Psoas muscle (tissue), 8 donors: Measurements from ENCODE around the gene DNAH11. TPM values are rescaled to one million over a fixed set of nuclear protein-coding genes. Genes with fewer than 3 reads are reported as not detected.

Experiments
- ATAC-seq, 4 donors: fragments of 200-7000 bp; cut with Tn5 transposase; one replicate each; pipeline ENCODE4 v1.9.1; 2020; ENCODE audit warnings: moderate library complexity in 3 of 4, mild to moderate bottlenecking in 2 of 4
- DNase-seq, 2 donors: peaks; one replicate each; pipeline ENCODE4 v3.0.0-alpha.2; 2020
- H3K27ac ChIP-seq: fragments of 200-600 bp; one replicate; pipeline ENCODE4 v1.8.0; 2022
- H3K27me3 ChIP-seq, 3 donors: fragments of 200-600 bp in 1 of 3; one replicate each; pipeline versions ENCODE4 v1.6.1 to v1.8.0; 2013 to 2022; ENCODE audit warnings: low read length in 2 of 3, mild to moderate bottlenecking in 2 of 3, moderate library complexity in 1 of 3; ENCODE audit not compliant: insufficient read depth in 3 of 3
- H3K36me3 ChIP-seq, 2 donors: fragments of 200-600 bp in 1 of 2; one replicate each; pipeline versions ENCODE4 v1.6.1 to v1.8.0; 2013 to 2022; ENCODE audit warnings: low read depth in 1 of 2, mild to moderate bottlenecking in 1 of 2, moderate library complexity in 1 of 2; ENCODE audit not compliant: insufficient read depth in 1 of 2
- H3K4me1 ChIP-seq: fragments of 200-600 bp; one replicate; pipeline ENCODE4 v1.8.0; 2022
- H3K4me3 ChIP-seq: fragments of 200-600 bp; one replicate; pipeline ENCODE4 v1.8.0; 2022; ENCODE audit warnings: mild to moderate bottlenecking
- H3K9me3 ChIP-seq: fragments of 200-600 bp; one replicate; pipeline ENCODE4 v1.8.0; 2022
- WGBS, 3 donors: extraction: QIAGEN DNeasy Blood & Tissue Kit; methylation state at CpG; one replicate each; pipeline versions ENCODE4 v1.1.6 to v1.1.7; 2013; 5-methylcytosine and 5-hydroxymethylcytosine counted together
- intact Hi-C, 2 donors: fragments of 100-400 bp; cut with DNase I; formaldehyde crosslinking; loops; one replicate each; pipeline versions ENCODE4 v1.11.0 to v1.14.2; 2022
- polyA plus RNA-seq, 3 donors: library from polyadenylated mRNA; stranded (reverse); fragments of 200-250 nt; gene quantifications; one replicate each; pipeline ENCODE4 v1.2.3, GENCODE V29; 2013
- total RNA-seq, 4 donors: library from RNA; stranded (reverse); fragmentation: NEBNext Ultra II Directional in 2 of 4; extraction: Animal tissue kit (Norgen Biotek cat#: 25700) in 2 of 4; gene quantifications; one replicate each; pipeline versions ENCODE4 v1.2.1 to v1.2.4, GENCODE V29; 2021 to 2023
- TF ChIP-seq, protein P1 (sequence below): fragments of 200-600 bp; IDR thresholded peaks from one replicate; pipeline ENCODE4 v1.8.0; 2022; ENCODE audit warnings: antibody characterized with exemption
- donor health status: healthy with polysubstance abuse.
- donor health status: DM: no; HTN: no; CAD: no; lungs with moderate emphysema.
- donor health status: Bipolar disorder and iron deficiency.
- donor health status: healthy.
- donor health status: DM: yes; HTN: yes; CAD: no.
- donor health status: DM: no; HTN: no; CAD: no.
- donor health status: DM: no; HTN: no; CAD: no.
- donor health status: DM: yes; HTN: yes; CAD: no.

Gene DNAH11
- total and polyA plus RNA-seq, 7 donors: 0.01 to 0.93 (median 0.28) TPM

DNA sequence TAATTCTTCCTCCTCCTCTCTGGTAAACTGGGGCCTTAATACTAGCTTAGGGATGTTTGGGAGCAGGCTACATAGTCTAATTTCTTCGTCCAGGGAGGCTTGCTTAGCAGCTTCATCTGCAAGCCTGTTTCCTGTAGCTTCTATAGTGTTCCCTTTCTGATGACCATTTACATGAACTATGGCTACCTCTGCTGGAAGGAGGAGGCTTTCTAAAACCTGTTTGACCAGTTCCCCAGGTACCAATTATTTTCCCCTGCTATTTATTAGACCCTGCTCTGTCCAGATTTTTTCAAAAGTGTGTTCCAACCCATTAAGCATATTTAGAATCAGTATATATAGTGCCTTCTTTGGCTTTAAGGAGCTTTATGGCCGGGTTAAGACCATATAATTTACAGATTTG lies 38.8 kb upstream of the DNAH11 start:
- intact Hi-C loops: loop anchor here in 1 of 2 donors (10.0 kb wide), 1 partner anchor 79 kb away; the partner anchor contains the start of gene SP4
- no peaks in the 10 kb centered on the region for H3K36me3 ChIP-seq

DNA sequence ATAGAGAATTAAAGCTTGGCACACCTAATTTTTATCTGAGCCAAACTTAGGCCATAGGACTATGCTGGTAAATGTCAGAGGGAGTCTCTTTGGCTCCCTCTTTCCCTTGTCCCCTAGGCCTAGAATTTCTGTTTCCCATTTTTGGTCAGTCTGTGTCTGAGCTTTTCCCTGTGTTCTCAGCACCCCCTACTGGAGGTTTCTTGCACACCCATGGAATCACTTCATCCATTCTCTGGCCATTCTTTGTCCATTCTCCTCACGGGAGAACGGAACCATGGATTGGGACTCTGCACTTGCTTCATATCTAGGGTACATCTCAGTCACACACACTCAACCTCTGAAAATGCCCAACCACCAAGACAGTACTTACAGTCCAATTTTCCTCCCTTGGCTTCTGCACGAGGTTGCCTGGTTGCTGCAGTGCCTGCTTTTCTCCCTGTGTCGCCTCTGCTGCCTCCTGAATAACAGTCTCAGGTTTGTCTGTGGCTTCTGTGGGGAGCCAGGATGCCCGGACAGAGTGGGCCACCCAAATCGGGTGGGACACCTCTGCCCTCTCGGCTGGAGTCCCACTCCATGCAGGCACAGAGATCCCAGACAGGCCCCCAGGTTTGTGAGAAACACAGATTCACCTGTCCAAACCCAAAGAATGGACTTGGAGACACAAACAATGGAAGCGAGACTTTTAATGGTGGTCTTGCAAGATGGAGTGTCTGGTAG lies 35.1 kb upstream of the DNAH11 start:
- H3K27me3 ChIP-seq: no peaks in the 10 kb centered on the region
- intact Hi-C loops: loop anchor here (2.0 to 10.0 kb wide), 4 partner anchors 83 to 730 kb away; partner anchors contain the start of gene SP4 (in 1 of the 2)
- H3K4me1 ChIP-seq: no peaks in the 10 kb centered on the region
- no peaks in the 10 kb centered on the region for H3K9me3 ChIP-seq
- H3K4me3 ChIP-seq: no peak overlapping the region
- H3K27ac ChIP-seq: no peak overlapping the region
- DNase-seq (peak in 1 of 2 donors; percentile 19), ATAC-seq (peak in 3 of 4 donors; percentile 63 to 86 (median 68))
- TF ChIP-seq, protein P1, sequence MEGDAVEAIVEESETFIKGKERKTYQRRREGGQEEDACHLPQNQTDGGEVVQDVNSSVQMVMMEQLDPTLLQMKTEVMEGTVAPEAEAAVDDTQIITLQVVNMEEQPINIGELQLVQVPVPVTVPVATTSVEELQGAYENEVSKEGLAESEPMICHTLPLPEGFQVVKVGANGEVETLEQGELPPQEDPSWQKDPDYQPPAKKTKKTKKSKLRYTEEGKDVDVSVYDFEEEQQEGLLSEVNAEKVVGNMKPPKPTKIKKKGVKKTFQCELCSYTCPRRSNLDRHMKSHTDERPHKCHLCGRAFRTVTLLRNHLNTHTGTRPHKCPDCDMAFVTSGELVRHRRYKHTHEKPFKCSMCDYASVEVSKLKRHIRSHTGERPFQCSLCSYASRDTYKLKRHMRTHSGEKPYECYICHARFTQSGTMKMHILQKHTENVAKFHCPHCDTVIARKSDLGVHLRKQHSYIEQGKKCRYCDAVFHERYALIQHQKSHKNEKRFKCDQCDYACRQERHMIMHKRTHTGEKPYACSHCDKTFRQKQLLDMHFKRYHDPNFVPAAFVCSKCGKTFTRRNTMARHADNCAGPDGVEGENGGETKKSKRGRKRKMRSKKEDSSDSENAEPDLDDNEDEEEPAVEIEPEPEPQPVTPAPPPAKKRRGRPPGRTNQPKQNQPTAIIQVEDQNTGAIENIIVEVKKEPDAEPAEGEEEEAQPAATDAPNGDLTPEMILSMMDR: peak; percentile 79
- 91 to 95% (median 92%) methylated on average over 8 of the region's 8 CpGs for WGBS, 3 donors
- H3K36me3 ChIP-seq: peaks cover 0 to 17% of the 10 kb centered on the region in 2 donors

More for the DNA sequence above, 38.8 kb upstream of the DNAH11 start:
- Histone ChIP-seq H3K4me3 (no peak overlapping the region), H3K27me3 (no peaks in the 10 kb centered on the region), H3K4me1 (no peaks in the 10 kb centered on the region), H3K9me3 (no peaks in the 10 kb centered on the region), H3K27ac (no peak overlapping the region)
- DNase-seq: no peak
- TF ChIP-seq, protein P1: no peak
- ATAC-seq: no peak
- 87 to 95% (median 93%) methylated on average over 2 of the region's 2 CpGs for WGBS, 3 donors

- intact Hi-C loops: loop anchor here (5.0 to 10.0 kb wide), 2 partner anchors 84 to 731 kb away; partner anchors contain the start of gene SP4 (in 1 of the 2)
Measured at GRCh38 chr7:21508538-21508937, 34.3 kb upstream of the DNAH11 start.

GRCh38 chr7:21514062-21514461 lies 28.8 kb upstream of the DNAH11 start:
- TF ChIP-seq, protein P1: no peak
- intact Hi-C loops: no loop called here

More at GRCh38 chr7:21508538-21508937, 34.3 kb upstream of the DNAH11 start:
- H3K36me3 ChIP-seq: peaks cover 0 to 17% of the 10 kb centered on the region in 2 donors
- no peaks in the 10 kb centered on the region for H3K4me1 ChIP-seq
- TF ChIP-seq, protein P1: no peak
- no peaks in the 10 kb centered on the region for H3K9me3 ChIP-seq
- H3K27ac ChIP-seq: no peak overlapping the region
- H3K27me3 ChIP-seq: no peaks in the 10 kb centered on the region
- DNase-seq: no peak
- 97 to 98% (median 97%) methylated on average over 3 of the region's 3 CpGs for WGBS, 3 donors
- no peak for ATAC-seq
- no peak overlapping the region for H3K4me3 ChIP-seq

More at GRCh38 chr7:21514062-21514461, 28.8 kb upstream of the DNAH11 start:
- no peak overlapping the region for H3K27ac ChIP-seq
- ATAC-seq: no peak
- no peaks in the 10 kb centered on the region for H3K9me3 ChIP-seq
- no peak for DNase-seq
- no peak overlapping the region for H3K4me3 ChIP-seq
- H3K36me3 ChIP-seq: peaks cover 0 to 17% of the 10 kb centered on the region in 2 donors
- no peaks in the 10 kb centered on the region for H3K27me3 ChIP-seq
- no peaks in the 10 kb centered on the region for H3K4me1 ChIP-seq
